ENCODE results near the gene COL5A2.

COL5A2 gene

GRCh38 chr2:189188115-189188805 is 8.7 kb upstream of the COL5A2 start:
- DNase-seq (ENCODE audit: low read depth): no peak
- H3K4me3 ChIP-seq (ENCODE audit: low read depth, low read length): no peak overlapping the region
- no peak for TF ChIP-seq CTCF (IDR thresholded peaks at IDR 0.05; ENCODE audit: control insufficient read depth, extremely low read depth, insufficient read depth)

- no peak overlapping the region for H3K4me3 ChIP-seq (ENCODE audit: low read depth, low read length)
- no peak for DNase-seq (ENCODE audit: low read depth)
- TF ChIP-seq CTCF (IDR thresholded peaks at IDR 0.05; ENCODE audit: control insufficient read depth, extremely low read depth, insufficient read depth): no peak
These were observed 3.6 kb upstream of the COL5A2 start for GRCh38 chr2:189183170-189183569.

- DNase-seq (ENCODE audit: low read depth): no peak
These were observed 2.1 kb upstream of the COL5A2 start for GRCh38 chr2:189181706-189182105.

GRCh38 chr2:189178726-189179569 is 613 bp downstream of the COL5A2 start:
- TF ChIP-seq CTCF (IDR thresholded peaks at IDR 0.05; ENCODE audit: control insufficient read depth, extremely low read depth, insufficient read depth): no peak
- H3K4me3 ChIP-seq (ENCODE audit: low read depth, low read length): no peak overlapping the region

More at GRCh38 chr2:189181706-189182105, 2.1 kb upstream of the COL5A2 start:
- TF ChIP-seq CTCF (IDR thresholded peaks at IDR 0.05; ENCODE audit: control insufficient read depth, extremely low read depth, insufficient read depth): no peak
- H3K4me3 ChIP-seq (ENCODE audit: low read depth, low read length): no peak overlapping the region

GRCh38 chr2:189178054-189178453 is 1.5 kb downstream of the COL5A2 start:
- no peak overlapping the region for H3K4me3 ChIP-seq (ENCODE audit: low read depth, low read length)
- DNase-seq (ENCODE audit: low read depth): no peak
- no peak for TF ChIP-seq CTCF (IDR thresholded peaks at IDR 0.05; ENCODE audit: control insufficient read depth, extremely low read depth, insufficient read depth)

More at GRCh38 chr2:189178726-189179569, 613 bp downstream of the COL5A2 start:
- no peak for DNase-seq (ENCODE audit: low read depth)

- no peak for TF ChIP-seq CTCF (IDR thresholded peaks at IDR 0.05; ENCODE audit: control insufficient read depth, extremely low read depth, insufficient read depth)
- no peak overlapping the region for H3K4me3 ChIP-seq (ENCODE audit: low read depth, low read length)
- DNase-seq (ENCODE audit: low read depth): no peak
These were observed 2.2 kb downstream of the COL5A2 start for GRCh38 chr2:189177251-189177840.
